Right lobe of liver (tissue), 6 donors: ENCODE measurements around the gene KCNH1. TPM values are rescaled to one million over a fixed set of nuclear protein-coding genes. Genes with fewer than 3 reads are reported as not detected.

Source experiments
- ATAC-seq, 4 donors: fragments of 200-7000 bp; cut with Tn5 transposase; one replicate each; pipeline ENCODE4 v1.9.1; 2020; ENCODE audit warnings: mild to moderate bottlenecking in 4 of 4, moderate library complexity in 4 of 4
- DNase-seq, 3 donors: peaks; one replicate each; pipeline ENCODE4 v3.0.0-alpha.2; 2020
- H3K27ac ChIP-seq, 3 donors: fragments of 200-600 bp; one replicate each; pipeline ENCODE4 v1.8.0; 2022
- H3K27me3 ChIP-seq, 2 donors: fragments of 200-600 bp; one replicate each; pipeline ENCODE4 v1.8.0; 2022
- H3K36me3 ChIP-seq, 4 donors: fragments of 200-600 bp; sonication (generic) in 1 of 4; one replicate each; pipeline versions ENCODE4 v1.5.1 to v1.8.0; 2017 to 2022; ENCODE audit warnings: control low read depth in 1 of 4
- H3K4me1 ChIP-seq, 4 donors: fragments of 200-600 bp; sonication (generic) in 1 of 4; one replicate each; pipeline versions ENCODE4 v1.5.1 to v1.8.0; 2017 to 2022; ENCODE audit warnings: control low read depth in 1 of 4
- H3K4me3 ChIP-seq, 3 donors: fragments of 200-600 bp; one replicate each; pipeline ENCODE4 v1.8.0; 2022
- H3K9me3 ChIP-seq, 4 donors: fragments of 200-600 bp; sonication (generic) in 1 of 4; one replicate each; pipeline versions ENCODE4 v1.5.1 to v1.8.0; 2017 to 2022; ENCODE audit warnings: control low read depth in 1 of 4
- CTCF ChIP-seq, 4 donors: fragments of 200-600 bp in 3 of 4; fragments of 450-650 bp in 1 of 4; IDR thresholded peaks; one replicate each; pipeline versions ENCODE4 v1.5.1 to v1.8.0; 2016 to 2022; ENCODE audit warnings: antibody characterized with exemption in 4 of 4, mild to moderate bottlenecking in 2 of 4
- POLR2A ChIP-seq: fragments of 450-650 bp; IDR thresholded peaks from one replicate; pipeline ENCODE4 v1.6.1; 2017; ENCODE audit warnings: antibody characterized with exemption, mild to moderate bottlenecking
- whole genome bisulfite sequencing: methylation state at CpG from one replicate; pipeline ENCODE4 v1.1.6; 2018; ENCODE audit warnings: low coverage, low lambda C conversion rate; ENCODE audit not compliant: insufficient coverage; ENCODE audit errors: missing lambda C conversion rate; 5-methylcytosine and 5-hydroxymethylcytosine counted together
- intact Hi-C, 2 donors: fragments of 100-400 bp; cut with DNase I; formaldehyde crosslinking; loops; one replicate each; pipeline versions ENCODE4 v1.11.2 to v1.14.1; 2022
- total RNA-seq, 6 experiments: library from RNA; depleted of rRNA in 2 of 6; stranded (reverse); fragments of >200 nt in 2 of 6; fragmentation: NEBNext Ultra II Directional in 3 of 6; extraction: Animal tissue kit (Norgen Biotek cat#: 25700) in 3 of 6; gene quantifications; one replicate each; pipeline versions ENCODE4 v1.1.0 to v1.2.4, GENCODE V29; 2016 to 2023
- donor health status: DM: no; HTN: yes; CAD: no.
- donor health status: DM: no; HTN: no; CAD: no.
- donor health status: DM: no; HTN: no; CAD: no.
- donor health status: DM: no; HTN: yes; CAD: no.
- donor health status: DM: no; HTN: yes; CAD: no.

Gene KCNH1
- total RNA-seq, 6 experiments from 2014 or later = not detected

GRCh38 chr1:210747890-210748289 is 386.1 kb downstream of the KCNH1 start:
- ATAC-seq (peak in 1 of 4 donors; percentile 36), DNase-seq (no peak)
- intact Hi-C loops = no loop called here

GRCh38 chr1:210747112-210747511 is 386.8 kb downstream of the KCNH1 start:
- intact Hi-C loops = no loop called here
- ATAC-seq = no peak
- Histone ChIP-seq H3K9me3 (no peaks in the 10 kb centered on the region), H3K27me3 (no peaks in the 10 kb centered on the region), H3K4me1 (no peaks in the 10 kb centered on the region), H3K27ac (no peak overlapping the region), H3K4me3 (no peak overlapping the region), H3K36me3 (no peaks in the 10 kb centered on the region)
- TF ChIP-seq POLR2A (no peak), CTCF (IDR thresholded peaks at IDR 0.05) (no peak)
- WGBS = 73% methylated on average over 2 of the region's 3 CpGs
- DNase-seq = no peak

More at GRCh38 chr1:210747890-210748289, 386.1 kb downstream of the KCNH1 start:
- no peak for TF ChIP-seq POLR2A
- TF ChIP-seq CTCF (IDR thresholded peaks at IDR 0.05) = no peak
- 52% methylated on average over 3 of the region's 6 CpGs for WGBS
- H3K4me3 ChIP-seq = no peak overlapping the region
- H3K27me3 ChIP-seq = no peaks in the 10 kb centered on the region
- no peaks in the 10 kb centered on the region for H3K36me3 ChIP-seq
- H3K27ac ChIP-seq = no peak overlapping the region
- H3K4me1 ChIP-seq = no peaks in the 10 kb centered on the region
- no peaks in the 10 kb centered on the region for H3K9me3 ChIP-seq

- intact Hi-C loops = no loop called here
- WGBS = 83% methylated on average over 3 of the region's 3 CpGs
Measured at GRCh38 chr1:210746024-210746731, 387.8 kb downstream of the KCNH1 start.

GRCh38 chr1:210743038-210743437 is 390.9 kb downstream of the KCNH1 start:
- Histone ChIP-seq H3K4me3 (no peak overlapping the region), H3K4me1 (no peaks in the 10 kb centered on the region), H3K27ac (no peak overlapping the region), H3K27me3 (no peaks in the 10 kb centered on the region), H3K36me3 (no peaks in the 10 kb centered on the region), H3K9me3 (no peaks in the 10 kb centered on the region)
- intact Hi-C loops = no loop called here
- DNase-seq (no peak), ATAC-seq (no peak)
- WGBS = 92% methylated on average over 1 of the region's 3 CpGs
- TF ChIP-seq CTCF (IDR thresholded peaks at IDR 0.05) (peak in 1 of 4 donors; percentile 6), POLR2A (no peak)

More at GRCh38 chr1:210746024-210746731, 387.8 kb downstream of the KCNH1 start:
- DNase-seq (no peak), ATAC-seq (no peak)
- no peak overlapping the region for H3K4me3 ChIP-seq
- H3K27ac ChIP-seq = no peak overlapping the region
- H3K9me3 ChIP-seq = no peaks in the 10 kb centered on the region
- no peaks in the 10 kb centered on the region for H3K27me3 ChIP-seq
- TF ChIP-seq POLR2A (no peak), CTCF (IDR thresholded peaks at IDR 0.05) (no peak)
- no peaks in the 10 kb centered on the region for H3K4me1 ChIP-seq
- no peaks in the 10 kb centered on the region for H3K36me3 ChIP-seq
